GM13976 (cell line): ENCODE data around the gene PLD6.

Experiments used
- DNase-seq: peaks from one replicate; pipeline ENCODE4 v3.0.0; 2012; ENCODE audit warnings: low spot score
- CTCF ChIP-seq: IDR thresholded peaks from 2 replicates; pipeline ENCODE4 v1.5.1; 2012; ENCODE audit warnings: borderline replicate concordance, mild to moderate bottlenecking; ENCODE audit not compliant: insufficient read depth; ENCODE audit errors: extremely low read depth, missing control alignments, control extremely low read depth
- in situ Hi-C: fragments of 300-500 bp; cut with MboI; formaldehyde crosslinking; loops from one replicate; pipeline ENCODE4 v1.12.0; 2022; ENCODE audit warnings: low sequenced_read_pairs, mixed read lengths, inconsistent platforms; ENCODE audit not compliant: unreplicated experiment

PLD6 gene

DNA sequence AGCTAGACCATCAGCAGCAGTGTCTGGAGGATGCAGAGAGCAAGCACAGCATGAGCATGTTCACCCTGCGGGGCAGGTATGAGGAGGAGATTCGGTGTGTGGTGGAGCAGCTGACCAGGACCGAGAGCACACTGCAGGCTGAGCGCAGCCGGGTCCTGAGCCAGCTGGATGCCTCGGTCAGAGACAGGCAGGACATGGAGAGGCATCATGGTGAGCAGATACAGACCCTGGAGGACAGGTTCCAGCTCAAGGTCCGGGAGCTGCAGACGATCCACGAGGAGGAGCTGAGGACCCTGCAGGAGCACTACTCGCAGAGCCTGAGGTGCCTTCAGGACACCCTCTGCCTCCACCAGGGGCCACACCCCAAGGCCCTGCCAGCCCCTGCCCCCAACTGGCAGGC, 38.8 kb downstream of the PLD6 start:
- in situ Hi-C loops, result no loop called here
- no peak for TF ChIP-seq CTCF
- no peak for DNase-seq

DNA sequence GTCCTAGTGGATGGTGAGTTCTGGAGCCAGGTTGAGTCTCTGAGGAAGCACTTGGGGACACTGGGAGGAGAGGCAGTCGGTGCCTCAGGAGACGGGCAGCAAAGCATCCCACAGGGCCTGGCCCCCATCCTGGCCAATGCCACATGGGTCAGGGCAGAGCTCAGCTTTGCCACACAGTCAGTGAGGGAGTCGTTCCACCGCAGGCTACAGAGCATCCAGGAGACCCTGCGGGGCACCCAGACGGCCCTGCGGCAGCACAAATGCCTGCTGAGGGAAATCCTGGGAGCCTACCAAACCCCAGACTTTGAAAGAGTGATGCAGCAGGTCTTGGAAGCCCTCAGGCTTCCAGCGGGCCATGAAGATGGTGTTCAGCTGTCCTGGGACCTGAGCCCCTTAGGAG, 39.7 kb downstream of the PLD6 start:
- in situ Hi-C loops, result no loop called here
- TF ChIP-seq CTCF, result no peak
- no peak for DNase-seq

GRCh38 chr17:17165666-17166308, 40.3 kb downstream of the PLD6 start:
- TF ChIP-seq CTCF, result no peak
- in situ Hi-C loops, result no loop called here
- no peak for DNase-seq

GRCh38 chr17:17164676-17165075, 41.5 kb downstream of the PLD6 start:
- in situ Hi-C loops, result no loop called here
- no peak for TF ChIP-seq CTCF
- no peak for DNase-seq

GRCh38 chr17:17164156-17164555, 42.0 kb downstream of the PLD6 start:
- in situ Hi-C loops, result no loop called here
- no peak for DNase-seq
- no peak for TF ChIP-seq CTCF

GRCh38 chr17:17161759-17162158, 44.4 kb downstream of the PLD6 start:
- no peak for DNase-seq
- in situ Hi-C loops, result no loop called here
- no peak for TF ChIP-seq CTCF
